DND-41 (cell line): ENCODE measurements around the gene P4HB.

ENCODE experiments used
- ATAC-seq: fragments of 200-7000 bp; cut with Tn5 transposase; 3 replicates; pipeline ENCODE4 v1.9.1; 2021; ENCODE audit warnings: low read depth; ENCODE audit not compliant: insufficient read depth
- DNase-seq: peaks from one replicate; pipeline ENCODE4 v3.0.0-alpha.2; 2020
- H2AFZ ChIP-seq: 2 replicates; pipeline ENCODE4 v1.6.0; 2012; ENCODE audit warnings: low read depth, low read length
- H3K27ac ChIP-seq: 2 replicates; pipeline ENCODE4 v1.5.1; 2012; ENCODE audit warnings: low read length, inconsistent platforms
- H3K27me3 ChIP-seq: fragments of 200-600 bp; sonication (generic); 2 replicates; pipeline ENCODE4 v1.6.0; 2012; ENCODE audit warnings: low read length, mild to moderate bottlenecking, inconsistent platforms; ENCODE audit not compliant: insufficient read depth, poor library complexity
- H3K36me3 ChIP-seq: 2 replicates; pipeline ENCODE4 v1.5.1; 2012; ENCODE audit warnings: low read length, inconsistent platforms; ENCODE audit not compliant: insufficient read depth
- H3K4me1 ChIP-seq: 2 replicates; pipeline ENCODE4 v1.5.1; 2012; ENCODE audit warnings: mild to moderate bottlenecking, low read length; ENCODE audit not compliant: insufficient read depth
- H3K4me2 ChIP-seq: 2 replicates; pipeline ENCODE4 v1.6.0; 2012; ENCODE audit warnings: mild to moderate bottlenecking, moderate library complexity, low read length, inconsistent platforms; ENCODE audit not compliant: insufficient read depth
- H3K4me3 ChIP-seq, 2 experiments: fragments of 200-600 bp in 1 of 2; shearing (Covaris generic) in 1 of 2; 2 replicates each; pipeline ENCODE4 v1.5.1; 2012 to 2016; ENCODE audit warnings: inconsistent platforms in 2 of 2, low read length in 2 of 2, mild to moderate bottlenecking in 2 of 2, low read depth in 1 of 2, moderate library complexity in 1 of 2
- H3K79me2 ChIP-seq: 2 replicates; pipeline ENCODE4 v1.6.0; 2012; ENCODE audit warnings: low read length, inconsistent platforms; ENCODE audit not compliant: insufficient read depth
- H3K9ac ChIP-seq: 2 replicates; pipeline ENCODE4 v1.6.0; 2012; ENCODE audit warnings: low read depth, mild to moderate bottlenecking, inconsistent platforms, low read length, moderate library complexity
- H3K9me3 ChIP-seq: 2 replicates; pipeline ENCODE4 v1.5.1; 2012; ENCODE audit warnings: low read length, moderate library complexity, mild to moderate bottlenecking, inconsistent platforms; ENCODE audit not compliant: insufficient read depth, severe bottlenecking
- H4K20me1 ChIP-seq: 2 replicates; pipeline ENCODE4 v1.6.0; 2012; ENCODE audit warnings: low read length; ENCODE audit not compliant: insufficient read depth
- EZH2 ChIP-seq: IDR thresholded peaks from 3 replicates; pipeline ENCODE4 v1.6.1; 2012; ENCODE audit warnings: borderline replicate concordance, low read depth, mild to moderate bottlenecking, moderate library complexity, low read length, inconsistent platforms; ENCODE audit not compliant: severe bottlenecking
- TF ChIP-seq, protein P1 (sequence below): IDR thresholded peaks from 2 replicates; pipeline ENCODE4 v1.5.1; 2012; ENCODE audit warnings: borderline replicate concordance, low read length, moderate library complexity, mild to moderate bottlenecking; ENCODE audit not compliant: poor library complexity, severe bottlenecking; ENCODE audit errors: extremely low read depth

P4HB gene

DNA sequence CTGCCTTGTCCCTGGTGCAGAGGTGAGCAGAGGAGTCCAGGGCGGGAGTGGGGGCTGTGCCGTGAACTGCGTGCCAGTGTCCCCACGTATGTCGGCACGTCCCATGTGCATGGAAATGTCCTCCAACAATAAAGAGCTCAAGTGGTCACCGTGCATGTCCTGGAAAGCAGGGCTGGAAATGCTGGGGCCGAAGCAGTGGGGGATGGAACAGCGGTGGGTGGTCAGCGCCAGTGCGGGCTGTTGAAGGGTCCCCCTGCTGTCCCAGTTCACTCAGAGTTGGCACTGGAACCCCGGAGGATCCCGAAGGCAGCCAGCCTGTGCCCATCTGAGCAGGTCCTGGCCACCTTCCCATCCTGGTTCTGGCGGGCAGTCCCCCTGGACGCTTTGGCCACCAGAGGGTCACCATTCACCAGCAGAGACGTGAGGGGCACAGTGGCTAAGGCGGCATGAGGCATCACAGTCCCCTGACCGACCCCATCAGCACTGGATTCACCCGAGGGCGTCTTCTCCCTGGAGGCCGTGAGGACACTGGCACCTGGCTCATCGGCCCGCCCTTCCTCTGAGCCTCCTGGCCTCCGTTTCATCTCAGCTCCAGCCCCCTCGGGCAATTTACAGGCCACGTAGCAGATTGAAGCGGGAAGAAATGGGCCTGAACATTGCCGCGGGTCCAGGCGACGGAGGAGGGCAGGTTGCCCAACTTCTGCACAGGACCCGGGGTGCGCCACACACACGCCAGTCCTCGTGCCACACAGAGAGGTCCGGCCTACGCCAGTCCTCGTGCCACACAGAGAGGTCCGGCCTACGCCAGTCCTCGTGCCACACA, 46.3 kb downstream of the P4HB start:
- Histone ChIP-seq H2AFZ (no peak overlapping the region), H3K4me3 (no peak overlapping the region), H3K79me2 (no peaks in the 10 kb centered on the region), H3K4me2 (no peak overlapping the region), H3K9ac (no peak overlapping the region), H4K20me1 (0 out of 2 replicates have a peak, but pooled peaks cover 4% of the 10 kb centered on the region), H3K27ac (no peak overlapping the region), H3K27me3 (no peaks in the 10 kb centered on the region), H3K9me3 (no peaks in the 10 kb centered on the region), H3K4me1 (no peaks in the 10 kb centered on the region), H3K36me3 (no peaks in the 10 kb centered on the region)
- DNase-seq: no peak
- TF ChIP-seq, protein P1, sequence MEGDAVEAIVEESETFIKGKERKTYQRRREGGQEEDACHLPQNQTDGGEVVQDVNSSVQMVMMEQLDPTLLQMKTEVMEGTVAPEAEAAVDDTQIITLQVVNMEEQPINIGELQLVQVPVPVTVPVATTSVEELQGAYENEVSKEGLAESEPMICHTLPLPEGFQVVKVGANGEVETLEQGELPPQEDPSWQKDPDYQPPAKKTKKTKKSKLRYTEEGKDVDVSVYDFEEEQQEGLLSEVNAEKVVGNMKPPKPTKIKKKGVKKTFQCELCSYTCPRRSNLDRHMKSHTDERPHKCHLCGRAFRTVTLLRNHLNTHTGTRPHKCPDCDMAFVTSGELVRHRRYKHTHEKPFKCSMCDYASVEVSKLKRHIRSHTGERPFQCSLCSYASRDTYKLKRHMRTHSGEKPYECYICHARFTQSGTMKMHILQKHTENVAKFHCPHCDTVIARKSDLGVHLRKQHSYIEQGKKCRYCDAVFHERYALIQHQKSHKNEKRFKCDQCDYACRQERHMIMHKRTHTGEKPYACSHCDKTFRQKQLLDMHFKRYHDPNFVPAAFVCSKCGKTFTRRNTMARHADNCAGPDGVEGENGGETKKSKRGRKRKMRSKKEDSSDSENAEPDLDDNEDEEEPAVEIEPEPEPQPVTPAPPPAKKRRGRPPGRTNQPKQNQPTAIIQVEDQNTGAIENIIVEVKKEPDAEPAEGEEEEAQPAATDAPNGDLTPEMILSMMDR: no peak
- no peak for TF ChIP-seq EZH2
- no peak for ATAC-seq

DNA sequence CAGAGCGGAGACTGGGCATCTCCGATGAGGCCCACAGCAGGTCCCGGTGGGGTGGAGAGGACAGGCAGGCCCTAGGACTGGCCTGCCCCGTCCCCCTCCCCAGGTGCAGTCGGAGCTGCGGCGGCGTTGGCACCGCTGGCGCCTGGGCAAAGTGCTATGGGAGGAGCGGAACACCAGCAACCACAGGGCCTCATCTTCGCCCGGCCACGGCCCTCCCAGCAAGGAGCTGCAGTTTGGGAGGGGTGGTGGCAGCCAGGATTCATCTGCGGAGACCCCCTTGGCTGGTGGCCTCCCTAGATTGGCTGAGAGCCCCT, 47.0 kb downstream of the P4HB start:
- no peaks in the 10 kb centered on the region for H3K4me1 ChIP-seq
- H3K4me3 ChIP-seq: no peak overlapping the region
- no peak overlapping the region for H3K4me2 ChIP-seq
- TF ChIP-seq, protein P1: no peak
- TF ChIP-seq EZH2: no peak
- ATAC-seq: no peak
- H3K27me3 ChIP-seq: no peaks in the 10 kb centered on the region
- no peaks in the 10 kb centered on the region for H3K79me2 ChIP-seq
- H2AFZ ChIP-seq: no peak overlapping the region
- no peak overlapping the region for H3K27ac ChIP-seq
- no peaks in the 10 kb centered on the region for H3K36me3 ChIP-seq
- H4K20me1 ChIP-seq: 0 out of 2 replicates have a peak, but pooled peaks cover 7% of the 10 kb centered on the region
- H3K9ac ChIP-seq: no peak overlapping the region
- no peaks in the 10 kb centered on the region for H3K9me3 ChIP-seq
- no peak for DNase-seq

DNA sequence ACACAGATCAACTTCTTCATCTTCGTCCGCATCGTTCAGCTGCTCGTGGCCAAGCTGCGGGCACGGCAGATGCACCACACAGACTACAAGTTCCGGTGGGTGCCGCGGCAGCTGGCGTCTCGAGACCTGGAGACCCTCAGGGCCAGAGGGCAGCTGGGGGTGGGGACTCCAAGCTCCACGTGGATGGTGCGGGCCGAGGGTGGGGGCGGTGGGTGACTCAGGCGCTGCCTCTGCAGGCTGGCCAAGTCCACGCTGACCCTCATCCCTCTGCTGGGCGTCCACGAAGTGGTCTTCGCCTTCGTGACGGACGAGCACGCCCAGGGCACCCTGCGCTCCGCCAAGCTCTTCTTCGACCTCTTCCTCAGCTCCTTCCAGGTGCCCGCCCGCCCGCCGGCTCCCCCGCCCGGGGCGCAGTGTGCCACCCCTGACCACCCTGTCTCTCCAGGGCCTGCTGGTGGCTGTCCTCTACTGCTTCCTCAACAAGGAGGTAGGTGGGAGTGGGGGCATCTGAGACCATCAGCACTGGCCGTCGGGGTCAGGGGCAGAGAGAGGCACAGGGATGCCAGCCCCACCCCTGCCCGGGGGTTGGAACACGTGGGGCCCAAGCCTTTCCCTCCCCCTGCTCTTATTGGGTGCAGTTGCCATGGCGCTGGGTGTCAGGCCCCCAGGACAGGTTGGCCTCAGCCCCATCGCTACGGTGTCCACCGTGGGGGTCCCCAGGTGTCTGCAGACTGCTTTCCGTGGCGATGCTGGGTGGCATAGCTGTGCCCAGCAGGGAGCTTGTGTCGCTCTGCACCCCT, 47.6 kb downstream of the P4HB start:
- TF ChIP-seq, protein P1: no peak
- no peak for TF ChIP-seq EZH2
- Histone ChIP-seq H4K20me1 (0 out of 2 replicates have a peak, but pooled peaks cover 7% of the 10 kb centered on the region), H3K4me1 (no peaks in the 10 kb centered on the region), H3K4me3 (no peak overlapping the region), H3K9ac (no peak overlapping the region), H3K36me3 (no peaks in the 10 kb centered on the region), H3K4me2 (no peak overlapping the region), H2AFZ (no peak overlapping the region), H3K27ac (no peak overlapping the region), H3K9me3 (no peaks in the 10 kb centered on the region), H3K79me2 (no peaks in the 10 kb centered on the region), H3K27me3 (no peaks in the 10 kb centered on the region)
- DNase-seq (no peak), ATAC-seq (no peak)
